Erythroblast (primary cell): ENCODE results near the gene PNKP.

Experiments used
- GATA1 ChIP-seq: IDR thresholded peaks from 2 replicates; pipeline ENCODE4 v1.6.1; 2011; ENCODE audit warnings: low read depth, mild to moderate bottlenecking, control low read depth, low read length, moderate library complexity
- POLR2A ChIP-seq: IDR thresholded peaks from 2 replicates; pipeline ENCODE4 v1.6.1; 2011; ENCODE audit warnings: mild to moderate bottlenecking, low read length

- TF ChIP-seq POLR2A (no peak), GATA1 (no peak)
Observed at GRCh38 chr19:49829721-49830120, 37.7 kb downstream of the PNKP start.
